ENCODE results near the gene SHMT2. TPM values are rescaled to one million over a fixed set of nuclear protein-coding genes. Genes with fewer than 3 reads are reported as not detected.

The SHMT2 gene
- 166 and 181 TPM in 2 replicates for total RNA-seq

DNA sequence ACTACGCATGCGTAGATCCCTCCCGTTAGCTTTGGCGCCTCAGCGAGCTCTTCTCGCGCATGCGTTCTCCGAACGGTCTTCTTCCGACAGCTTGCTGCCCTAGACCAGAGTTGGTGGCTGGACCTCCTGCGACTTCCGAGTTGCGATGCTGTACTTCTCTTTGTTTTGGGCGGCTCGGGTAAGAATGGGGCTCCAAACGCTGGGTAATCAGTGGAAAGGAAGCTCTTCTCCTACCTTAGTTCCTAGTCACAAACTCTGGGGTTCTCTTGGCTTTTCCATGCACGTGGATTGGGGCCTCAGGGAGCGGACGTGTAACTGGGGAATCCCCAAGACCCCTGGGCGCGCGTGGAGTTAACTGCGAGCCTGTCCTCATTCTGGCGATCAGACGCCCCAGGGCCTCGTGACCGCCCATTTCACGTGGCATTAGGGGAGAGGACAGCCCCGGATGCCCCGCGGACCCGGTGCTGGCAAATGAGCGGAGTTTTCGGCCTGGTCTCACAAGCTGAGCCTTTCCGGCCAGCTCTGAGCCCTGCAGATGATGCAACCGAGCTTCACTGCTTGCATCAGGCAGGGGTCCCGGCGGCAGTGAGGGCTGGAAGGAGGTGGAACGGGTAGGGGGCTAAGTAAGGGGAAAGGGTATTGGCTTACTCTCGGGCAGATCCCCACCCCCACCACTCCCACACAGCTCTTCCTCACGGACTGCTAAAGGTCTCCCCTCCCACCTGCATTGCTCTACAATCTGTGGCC is at the start of gene SHMT2:
SHMT2 (plus strand) TSS at position 78 of the 747 bp plus-strand sequence; CDS start at position 146, 68 bp downstream.
- intact Hi-C loops (cut with micrococcal nuclease): loop anchor here (1.0 to 10.0 kb wide), 7 partner anchors 9 to 522 kb away; partner anchors contain the start of genes CDK4, DDIT3, NEMP1 and OS9

DNA sequence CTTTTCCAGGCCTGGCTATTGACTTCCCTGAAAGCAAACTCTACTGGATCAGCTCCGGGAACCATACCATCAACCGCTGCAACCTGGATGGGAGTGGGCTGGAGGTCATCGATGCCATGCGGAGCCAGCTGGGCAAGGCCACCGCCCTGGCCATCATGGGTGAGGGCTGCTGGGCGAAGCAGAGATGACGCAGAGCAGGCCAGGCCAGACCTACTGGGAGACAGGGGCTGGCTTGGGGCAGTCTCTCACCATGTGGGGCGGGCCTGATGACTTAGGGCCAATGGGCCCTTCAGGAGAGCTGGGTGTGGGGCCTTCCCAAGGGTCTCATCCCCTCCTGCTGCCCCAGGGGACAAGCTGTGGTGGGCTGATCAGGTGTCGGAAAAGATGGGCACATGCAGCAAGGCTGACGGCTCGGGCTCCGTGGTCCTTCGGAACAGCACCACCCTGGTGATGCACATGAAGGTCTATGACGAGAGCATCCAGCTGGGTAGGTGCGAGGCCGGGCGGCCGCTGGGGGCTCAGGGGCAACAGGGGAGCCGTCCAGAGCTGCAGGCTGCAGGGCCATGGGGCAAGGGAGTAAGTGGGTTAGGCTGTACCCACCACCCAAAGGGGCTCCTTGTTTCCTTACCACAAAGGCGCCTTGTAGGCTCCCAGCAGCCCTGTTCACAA is 49.1 kb upstream of the SHMT2 start:
- intact Hi-C loops (cut with micrococcal nuclease): no loop called here

DNA sequence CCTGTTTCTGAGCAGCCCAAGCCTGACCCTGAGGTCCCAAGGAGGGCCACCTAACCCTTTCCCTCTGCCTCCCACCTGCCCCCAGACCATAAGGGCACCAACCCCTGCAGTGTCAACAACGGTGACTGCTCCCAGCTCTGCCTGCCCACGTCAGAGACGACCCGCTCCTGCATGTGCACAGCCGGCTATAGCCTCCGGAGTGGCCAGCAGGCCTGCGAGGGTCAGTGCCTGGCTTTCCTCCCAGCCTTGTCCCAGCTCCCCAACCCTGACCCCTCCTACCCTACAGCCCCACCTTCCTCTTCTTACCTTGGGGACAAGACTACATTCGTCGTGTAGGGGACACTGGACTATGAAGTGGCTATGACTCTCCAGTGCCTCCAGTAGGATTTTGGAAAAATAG is 48.4 kb upstream of the SHMT2 start:
- intact Hi-C loops (cut with micrococcal nuclease): no loop called here

DNA sequence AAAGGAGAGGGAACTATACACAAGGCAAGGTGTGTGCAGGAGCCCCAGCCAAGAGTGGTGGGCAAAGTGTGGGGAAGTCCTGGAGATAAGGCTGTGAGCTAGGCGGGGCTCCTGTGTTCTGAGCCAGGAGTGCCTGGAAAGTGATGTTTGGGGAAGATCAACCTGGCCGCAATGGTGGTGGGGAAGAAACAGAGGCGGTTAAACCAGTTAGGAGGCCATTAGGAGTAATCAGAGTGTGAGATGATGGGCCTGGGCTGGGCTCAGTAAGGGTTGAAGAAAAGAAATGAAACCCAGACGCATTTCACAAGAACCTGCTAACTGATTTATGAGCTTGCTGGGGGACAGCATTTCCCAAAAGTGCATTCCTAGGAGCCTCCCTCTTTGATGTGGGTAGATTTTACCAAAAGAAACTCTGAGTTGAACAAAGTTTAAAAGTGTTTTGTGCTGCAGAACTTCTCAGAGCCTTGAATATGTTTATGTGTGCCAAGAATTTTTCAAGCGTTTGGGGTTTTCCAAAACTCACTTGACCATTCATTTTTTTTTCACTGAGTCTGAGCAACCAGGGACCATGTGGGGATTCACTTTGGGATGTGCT is 47.9 kb upstream of the SHMT2 start:
- intact Hi-C loops (cut with micrococcal nuclease): no loop called here

DNA sequence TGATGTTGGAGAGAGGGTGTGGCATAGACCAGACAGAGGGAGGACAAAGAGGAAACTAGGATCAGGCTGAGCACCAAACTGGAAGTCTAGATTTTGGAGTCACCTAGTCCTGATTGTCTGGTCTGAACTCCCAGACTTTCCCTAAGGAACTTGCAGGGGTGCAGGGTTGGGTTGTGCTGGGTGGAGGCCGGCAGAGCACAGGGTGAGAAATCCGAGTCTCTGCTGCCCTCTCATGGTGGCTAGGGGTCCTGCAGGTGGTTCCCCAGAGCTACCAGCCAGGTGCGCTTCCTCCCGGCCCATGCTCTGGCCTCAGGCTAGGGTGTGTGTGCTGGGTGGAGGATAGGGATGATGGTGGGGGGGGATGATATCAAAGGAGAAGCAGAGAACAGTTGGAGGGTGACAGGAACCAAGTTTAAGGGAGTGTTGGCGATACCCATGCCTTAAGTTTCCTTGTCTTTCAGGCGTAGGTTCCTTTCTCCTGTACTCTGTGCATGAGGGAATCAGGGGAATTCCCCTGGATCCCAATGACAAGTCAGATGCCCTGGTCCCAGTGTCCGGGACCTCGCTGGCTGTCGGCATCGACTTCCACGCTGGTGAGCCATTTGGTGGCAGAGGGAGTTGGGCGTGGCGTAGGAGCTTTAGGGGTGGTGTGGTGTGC is 46.5 kb upstream of the SHMT2 start:
- intact Hi-C loops (cut with micrococcal nuclease): loop anchor here (1.0 kb wide), 6 partner anchors 59 to 426 kb away; no protein-coding TSS in a partner anchor

DNA sequence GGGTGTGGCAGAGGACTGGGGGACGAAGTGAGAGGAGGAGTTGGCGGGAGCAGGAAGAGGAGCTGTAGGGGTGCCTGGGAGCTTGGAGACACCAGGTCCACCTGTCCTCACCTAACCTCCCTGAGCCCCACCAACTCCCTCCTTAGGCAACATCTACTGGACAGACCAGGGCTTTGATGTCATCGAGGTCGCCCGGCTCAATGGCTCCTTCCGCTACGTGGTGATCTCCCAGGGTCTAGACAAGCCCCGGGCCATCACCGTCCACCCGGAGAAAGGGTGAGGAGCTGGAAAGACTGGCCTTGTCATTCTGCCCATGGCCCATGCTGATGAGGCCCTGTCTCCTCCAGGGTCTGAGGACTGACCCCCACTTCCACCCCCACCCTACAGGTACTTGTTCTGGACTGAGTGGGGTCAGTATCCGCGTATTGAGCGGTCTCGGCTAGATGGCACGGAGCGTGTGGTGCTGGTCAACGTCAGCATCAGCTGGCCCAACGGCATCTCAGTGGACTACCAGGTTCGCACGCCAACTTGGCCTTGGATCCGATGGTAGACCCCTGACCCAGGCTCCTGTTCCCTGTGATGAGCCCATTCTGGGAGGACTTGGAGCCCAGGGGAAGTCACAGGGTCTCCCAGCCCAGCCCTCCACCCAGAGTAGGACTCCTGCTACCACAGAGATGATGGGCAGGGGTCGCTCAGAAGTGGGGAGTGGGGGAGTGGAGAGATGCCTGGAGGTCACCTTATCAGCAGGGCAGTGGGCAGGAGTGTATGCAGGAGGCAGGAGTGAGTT is 45.4 kb upstream of the SHMT2 start:
- intact Hi-C loops (cut with micrococcal nuclease): loop anchor here (1.0 kb wide), 6 partner anchors 59 to 427 kb away; no protein-coding TSS in a partner anchor

DNA sequence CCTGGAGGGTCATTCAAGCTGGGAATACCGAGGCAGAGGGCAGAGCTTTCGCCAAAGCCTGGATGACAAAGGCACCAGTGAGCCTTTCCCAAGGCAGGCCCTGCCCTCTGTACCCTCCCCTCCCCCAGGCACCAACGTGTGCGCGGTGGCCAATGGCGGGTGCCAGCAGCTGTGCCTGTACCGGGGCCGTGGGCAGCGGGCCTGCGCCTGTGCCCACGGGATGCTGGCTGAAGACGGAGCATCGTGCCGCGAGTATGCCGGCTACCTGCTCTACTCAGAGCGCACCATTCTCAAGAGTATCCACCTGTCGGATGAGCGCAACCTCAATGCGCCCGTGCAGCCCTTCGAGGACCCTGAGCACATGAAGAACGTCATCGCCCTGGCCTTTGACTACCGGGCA is 44.1 kb upstream of the SHMT2 start:
- intact Hi-C loops (cut with micrococcal nuclease): no loop called here

DNA sequence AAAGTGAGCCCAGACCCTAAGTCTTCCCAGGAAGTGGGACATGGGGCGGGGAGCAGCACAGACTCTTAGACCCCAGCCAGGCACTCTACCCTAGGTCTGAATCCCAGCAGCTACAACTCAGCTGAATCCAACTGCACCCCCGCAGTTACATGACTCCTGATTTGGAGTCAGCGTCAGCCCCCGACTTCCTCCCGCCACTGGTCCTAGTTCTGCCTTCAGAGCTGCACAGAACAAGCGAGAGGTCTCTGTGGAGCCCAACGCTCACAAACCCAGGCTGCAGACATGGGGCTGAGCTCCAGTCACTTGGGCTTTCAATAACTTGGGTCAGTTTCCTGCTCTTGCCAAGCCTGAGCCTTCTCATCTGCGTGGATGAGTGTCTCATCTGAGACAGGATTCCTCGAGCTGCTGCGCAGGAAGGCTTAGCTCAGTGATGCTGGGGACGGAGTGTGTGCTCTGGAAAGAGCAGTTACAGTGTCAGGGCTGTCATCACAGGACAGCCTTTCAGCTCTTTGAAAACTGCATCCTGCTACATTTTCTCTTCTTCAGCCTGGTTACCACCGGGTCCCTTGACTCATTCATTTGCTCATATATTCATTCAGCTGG is 43.5 kb upstream of the SHMT2 start:
- intact Hi-C loops (cut with micrococcal nuclease): no loop called here

DNA sequence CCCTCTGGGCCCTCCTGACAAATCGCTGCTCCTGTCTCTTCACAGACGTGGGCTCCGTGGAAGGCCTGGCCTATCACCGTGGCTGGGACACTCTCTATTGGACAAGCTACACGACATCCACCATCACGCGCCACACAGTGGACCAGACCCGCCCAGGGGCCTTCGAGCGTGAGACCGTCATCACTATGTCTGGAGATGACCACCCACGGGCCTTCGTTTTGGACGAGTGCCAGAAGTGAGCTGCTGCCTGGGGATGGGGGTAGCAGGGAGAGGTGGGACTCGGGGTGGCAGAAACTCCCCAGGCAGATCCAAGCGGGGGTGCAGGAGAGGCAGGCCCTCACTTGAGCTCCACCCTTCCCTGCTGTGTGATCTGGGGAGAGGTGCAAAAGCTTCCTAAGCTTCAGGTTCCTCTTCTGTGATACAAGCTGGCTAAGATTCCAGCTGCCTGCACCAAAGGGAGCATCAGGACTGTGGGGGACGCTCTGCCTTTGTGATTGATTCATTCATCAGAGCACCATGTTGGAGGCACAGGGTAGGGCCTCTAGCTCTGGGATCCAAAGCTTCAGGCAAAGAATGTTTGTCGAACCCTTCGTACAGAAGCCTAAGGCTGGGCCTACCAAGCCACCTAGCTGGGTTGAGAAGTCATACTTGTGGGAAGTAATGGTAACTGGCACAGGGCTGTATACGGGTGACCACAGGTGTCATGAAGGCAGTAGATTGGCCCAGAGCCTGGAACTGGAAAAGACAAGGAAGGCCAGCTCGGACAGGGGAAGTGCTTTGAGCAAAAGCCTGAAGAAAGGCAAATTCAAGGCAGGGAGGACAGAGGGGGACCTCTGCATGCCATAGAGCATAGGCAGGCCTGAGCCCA is 42.1 kb upstream of the SHMT2 start:
- intact Hi-C loops (cut with micrococcal nuclease): no loop called here

DNA sequence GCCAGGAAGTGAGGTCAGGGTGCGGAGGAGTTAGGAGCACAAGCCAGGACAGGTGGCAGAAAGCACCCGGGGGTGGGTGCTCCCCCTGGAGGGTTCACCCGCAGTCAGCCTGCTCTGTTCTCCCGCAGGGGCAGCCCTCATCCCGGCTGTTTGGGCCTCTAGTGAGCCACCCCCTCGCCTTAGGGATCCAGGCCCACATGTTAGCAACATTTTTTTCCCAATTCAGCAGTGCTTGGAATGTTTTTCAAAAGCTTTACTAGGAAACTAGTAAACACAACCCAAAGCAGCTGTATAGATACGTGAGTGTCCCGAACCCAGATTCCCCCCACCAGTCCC is 41.5 kb upstream of the SHMT2 start:
- intact Hi-C loops (cut with micrococcal nuclease): no loop called here

DNA sequence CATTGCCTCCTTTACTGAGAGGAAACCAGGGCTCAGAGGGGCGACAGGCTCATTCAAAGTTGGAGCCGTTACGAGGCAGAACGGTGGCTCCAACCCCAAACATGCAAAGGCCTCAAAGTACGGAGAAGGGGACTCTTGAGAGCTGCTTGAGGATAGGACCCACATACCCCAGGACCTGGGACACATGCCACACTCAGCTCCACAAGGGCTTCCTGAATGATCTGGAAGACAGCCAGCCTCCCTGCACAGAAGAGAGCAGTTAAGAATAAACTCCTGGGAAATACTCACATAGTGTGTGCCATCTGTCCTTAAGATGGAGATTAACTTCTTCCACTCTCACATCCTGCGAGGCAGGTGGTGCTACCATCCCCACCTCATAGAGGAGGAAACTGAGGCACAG is 39.5 kb upstream of the SHMT2 start:
- intact Hi-C loops (cut with micrococcal nuclease): no loop called here

DNA sequence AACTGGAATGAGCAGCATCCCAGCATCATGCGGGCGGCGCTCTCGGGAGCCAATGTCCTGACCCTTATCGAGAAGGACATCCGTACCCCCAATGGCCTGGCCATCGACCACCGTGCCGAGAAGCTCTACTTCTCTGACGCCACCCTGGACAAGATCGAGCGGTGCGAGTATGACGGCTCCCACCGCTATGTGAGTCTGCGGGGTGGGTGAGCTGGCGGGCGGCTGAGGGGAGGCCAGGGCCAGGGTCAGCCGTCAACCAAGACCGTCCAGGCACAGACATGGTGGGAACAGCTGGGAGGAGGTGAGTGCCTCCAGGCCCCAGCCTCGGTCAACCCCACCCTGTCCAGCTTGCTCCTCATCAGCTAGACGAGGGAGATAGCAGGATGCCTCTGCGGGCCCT is 38.7 kb upstream of the SHMT2 start:
- intact Hi-C loops (cut with micrococcal nuclease): no loop called here

DNA sequence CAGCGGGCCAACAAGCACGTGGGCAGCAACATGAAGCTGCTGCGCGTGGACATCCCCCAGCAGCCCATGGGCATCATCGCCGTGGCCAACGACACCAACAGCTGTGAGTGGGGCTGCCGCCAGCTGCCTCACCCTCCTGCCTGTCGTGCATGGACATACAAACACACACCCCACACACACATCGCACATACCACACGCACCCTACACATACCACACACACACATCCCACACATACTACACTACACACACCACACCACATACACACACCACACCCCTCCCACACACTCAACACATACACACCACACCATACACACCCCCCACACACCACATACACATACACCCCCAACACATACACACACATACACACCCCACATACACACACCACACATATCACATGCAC is 38.1 kb upstream of the SHMT2 start:
- intact Hi-C loops (cut with micrococcal nuclease): no loop called here

DNA sequence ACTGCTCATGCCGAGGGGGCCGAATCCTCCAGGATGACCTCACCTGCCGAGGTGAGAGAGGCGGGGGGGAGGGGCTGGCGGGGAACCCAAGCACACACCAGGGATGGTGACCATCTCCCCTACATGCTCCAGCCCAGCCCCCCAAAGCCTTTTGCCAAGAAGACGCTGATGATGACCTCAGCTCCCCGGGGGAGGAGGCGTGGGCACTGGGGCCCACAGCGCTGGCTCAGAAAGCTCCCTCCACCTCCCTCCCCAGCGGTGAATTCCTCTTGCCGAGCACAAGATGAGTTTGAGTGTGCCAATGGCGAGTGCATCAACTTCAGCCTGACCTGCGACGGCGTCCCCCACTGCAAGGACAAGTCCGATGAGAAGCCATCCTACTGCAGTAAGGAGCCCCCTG is 36.6 kb upstream of the SHMT2 start:
- intact Hi-C loops (cut with micrococcal nuclease): no loop called here

DNA sequence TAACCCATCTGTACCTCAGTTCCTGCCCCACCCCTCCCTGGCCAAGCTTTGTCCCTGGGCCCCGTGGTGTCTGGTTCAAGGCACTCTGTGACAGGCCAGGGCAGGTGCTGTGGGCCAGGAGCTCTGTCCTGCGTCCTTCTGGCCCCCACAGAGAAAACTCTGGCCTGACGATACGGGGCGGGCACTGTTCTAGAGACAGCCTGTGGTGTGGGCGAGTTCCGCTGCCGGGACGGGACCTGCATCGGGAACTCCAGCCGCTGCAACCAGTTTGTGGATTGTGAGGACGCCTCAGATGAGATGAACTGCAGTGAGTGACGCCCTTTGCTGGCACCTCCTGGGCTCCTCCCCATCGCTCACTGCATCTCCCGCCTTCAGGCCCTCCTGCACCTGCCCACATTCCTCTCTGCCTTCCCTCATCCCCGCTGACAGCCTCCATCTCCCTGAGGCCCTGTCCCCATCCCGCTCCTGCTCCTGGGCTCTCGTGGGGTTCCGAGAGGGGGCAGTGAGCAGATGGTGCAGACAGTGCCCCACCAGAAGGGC is 35.7 kb upstream of the SHMT2 start:
- intact Hi-C loops (cut with micrococcal nuclease): no loop called here

DNA sequence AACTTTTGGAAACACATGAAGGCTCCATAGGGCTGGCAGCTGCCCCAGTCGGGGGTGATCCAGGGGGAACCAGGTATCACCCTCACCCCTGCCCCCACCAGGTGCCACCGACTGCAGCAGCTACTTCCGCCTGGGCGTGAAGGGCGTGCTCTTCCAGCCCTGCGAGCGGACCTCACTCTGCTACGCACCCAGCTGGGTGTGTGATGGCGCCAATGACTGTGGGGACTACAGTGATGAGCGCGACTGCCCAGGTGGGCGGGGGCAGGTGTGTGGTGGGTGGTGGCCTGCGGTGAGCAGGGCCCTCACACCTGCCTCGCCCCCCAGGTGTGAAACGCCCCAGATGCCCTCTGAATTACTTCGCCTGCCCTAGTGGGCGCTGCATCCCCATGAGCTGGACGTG is 35.3 kb upstream of the SHMT2 start:
- intact Hi-C loops (cut with micrococcal nuclease): no loop called here

DNA sequence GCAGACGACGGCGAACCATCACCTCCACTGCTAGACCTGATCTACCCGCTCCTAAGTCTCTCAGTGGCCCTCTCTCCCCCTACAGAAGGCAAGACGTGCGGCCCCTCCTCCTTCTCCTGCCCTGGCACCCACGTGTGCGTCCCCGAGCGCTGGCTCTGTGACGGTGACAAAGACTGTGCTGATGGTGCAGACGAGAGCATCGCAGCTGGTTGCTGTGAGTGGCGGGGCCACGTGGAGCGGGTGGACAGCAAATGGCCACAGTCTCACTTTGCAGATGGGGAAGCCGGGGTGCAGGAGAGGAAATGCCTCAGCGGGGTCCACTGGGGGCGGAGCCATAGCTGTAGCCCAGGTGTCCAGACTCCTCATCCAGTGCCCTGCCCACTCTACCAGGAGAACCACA is 34.3 kb upstream of the SHMT2 start:
- intact Hi-C loops (cut with micrococcal nuclease): no loop called here

DNA sequence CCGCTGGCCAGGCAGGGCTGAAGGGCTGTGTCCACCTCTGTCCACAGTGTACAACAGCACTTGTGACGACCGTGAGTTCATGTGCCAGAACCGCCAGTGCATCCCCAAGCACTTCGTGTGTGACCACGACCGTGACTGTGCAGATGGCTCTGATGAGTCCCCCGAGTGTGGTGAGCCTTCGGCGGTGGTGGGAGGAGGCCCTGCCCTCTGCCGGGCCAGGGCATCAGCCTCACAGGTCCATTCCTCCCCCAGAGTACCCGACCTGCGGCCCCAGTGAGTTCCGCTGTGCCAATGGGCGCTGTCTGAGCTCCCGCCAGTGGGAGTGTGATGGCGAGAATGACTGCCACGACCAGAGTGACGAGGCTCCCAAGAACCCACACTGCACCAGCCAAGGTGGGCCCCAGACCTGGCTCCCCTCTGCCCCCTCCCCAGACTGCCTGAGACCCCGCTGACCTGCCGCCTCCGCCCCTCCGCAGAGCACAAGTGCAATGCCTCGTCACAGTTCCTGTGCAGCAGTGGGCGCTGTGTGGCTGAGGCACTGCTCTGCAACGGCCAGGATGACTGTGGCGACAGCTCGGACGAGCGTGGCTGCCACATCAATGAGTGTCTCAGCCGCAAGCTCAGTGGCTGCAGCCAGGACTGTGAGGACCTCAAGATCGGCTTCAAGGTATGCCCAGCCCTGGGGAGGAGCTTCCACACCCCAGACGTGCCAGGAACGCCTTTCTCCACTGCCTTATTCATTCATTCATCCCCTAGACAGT is 33.7 kb upstream of the SHMT2 start:
- intact Hi-C loops (cut with micrococcal nuclease): no loop called here

DNA sequence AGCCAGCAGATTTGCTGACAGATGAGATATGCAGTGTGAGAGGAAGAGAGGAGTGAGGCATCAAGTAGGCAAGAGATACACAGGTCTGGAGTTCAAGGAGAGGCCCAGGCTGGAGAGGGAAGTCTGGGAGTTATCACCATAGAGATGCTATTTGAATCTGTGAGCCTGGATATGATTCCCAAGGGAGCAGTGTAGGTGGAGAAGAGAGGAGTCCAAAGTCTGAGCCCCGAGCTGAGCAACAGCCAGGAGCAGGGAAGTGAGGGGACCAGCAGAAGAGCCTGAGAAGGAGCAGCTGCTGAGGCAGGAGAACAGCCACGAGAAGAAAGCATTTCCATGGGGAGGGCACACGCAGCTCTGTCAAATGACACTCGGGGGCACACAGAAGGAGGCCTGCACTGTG is 33.1 kb upstream of the SHMT2 start:
- intact Hi-C loops (cut with micrococcal nuclease): no loop called here

Data from T-helper 1 cell treated with Interleukin-12 subunit alpha and Interleukin-12 subunit beta and Interleukin-4 antibody, amounts not matched to agents 30 ng/mL and 1 ng/mL, for 36 hours (primary cell).